ENCODE results near the gene LAMA3.

DNA sequence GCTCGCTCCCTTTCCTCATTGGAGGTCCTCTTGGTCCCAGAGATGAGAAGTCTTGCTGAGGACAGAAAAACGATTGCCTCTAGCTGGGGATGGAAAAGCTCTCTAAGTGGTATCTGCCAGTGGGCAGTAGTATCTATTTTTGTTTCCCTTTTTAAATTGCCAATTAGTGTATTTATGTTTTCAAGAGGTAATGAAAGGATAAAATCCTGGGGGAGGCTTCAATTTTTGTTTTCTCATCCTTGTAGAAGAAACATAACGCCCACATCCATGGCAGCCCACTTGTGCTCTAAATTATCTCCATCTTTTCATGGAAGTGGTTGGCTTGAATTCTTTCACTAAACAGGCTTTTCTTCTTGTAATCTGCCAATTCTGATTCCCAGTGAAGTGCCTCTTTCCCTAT lies 40.8 kb upstream of the LAMA3 start:
- TF ChIP-seq, protein P1, sequence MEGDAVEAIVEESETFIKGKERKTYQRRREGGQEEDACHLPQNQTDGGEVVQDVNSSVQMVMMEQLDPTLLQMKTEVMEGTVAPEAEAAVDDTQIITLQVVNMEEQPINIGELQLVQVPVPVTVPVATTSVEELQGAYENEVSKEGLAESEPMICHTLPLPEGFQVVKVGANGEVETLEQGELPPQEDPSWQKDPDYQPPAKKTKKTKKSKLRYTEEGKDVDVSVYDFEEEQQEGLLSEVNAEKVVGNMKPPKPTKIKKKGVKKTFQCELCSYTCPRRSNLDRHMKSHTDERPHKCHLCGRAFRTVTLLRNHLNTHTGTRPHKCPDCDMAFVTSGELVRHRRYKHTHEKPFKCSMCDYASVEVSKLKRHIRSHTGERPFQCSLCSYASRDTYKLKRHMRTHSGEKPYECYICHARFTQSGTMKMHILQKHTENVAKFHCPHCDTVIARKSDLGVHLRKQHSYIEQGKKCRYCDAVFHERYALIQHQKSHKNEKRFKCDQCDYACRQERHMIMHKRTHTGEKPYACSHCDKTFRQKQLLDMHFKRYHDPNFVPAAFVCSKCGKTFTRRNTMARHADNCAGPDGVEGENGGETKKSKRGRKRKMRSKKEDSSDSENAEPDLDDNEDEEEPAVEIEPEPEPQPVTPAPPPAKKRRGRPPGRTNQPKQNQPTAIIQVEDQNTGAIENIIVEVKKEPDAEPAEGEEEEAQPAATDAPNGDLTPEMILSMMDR (IDR thresholded peaks at IDR 0.05 in 8 of 11, conservative IDR thresholded peaks at IDR 0.05 in 3 of 11): no peak
- TF ChIP-seq POLR2A (IDR thresholded peaks at IDR 0.05) (no peak), POLR2AphosphoS5 (IDR thresholded peaks at IDR 0.05) (no peak)

Measured in spleen (tissue), 7 donors.